H1 (cell line): ENCODE data around the gene TOM1. TPM values are rescaled to one million over a fixed set of nuclear protein-coding genes. Genes with fewer than 3 reads are reported as not detected.
A peak's percentile ranks its signal among the peaks of the same experiment; 100 is the strongest.

Experiments
- CTCF ChIA-PET: fragments of 300-600 bp; sonication (Branson Sonifier 250); formaldehyde crosslinking; loops from one replicate; lab custom pipeline; 2021; ENCODE audit not compliant: partially characterized antibody; lab: Charles Lee
- POLR2A ChIA-PET: fragments of 300-600 bp; sonication (Branson Sonifier 250); formaldehyde crosslinking; loops from one replicate; lab custom pipeline; 2021; ENCODE audit warnings: inconsistent platforms; ENCODE audit not compliant: partially characterized antibody; lab: Charles Lee
- DNase-seq, 2 experiments: peaks; one replicate each; pipeline versions ENCODE4 v3.0.0 to v3.0.0-alpha.2; 2010 to 2022; ENCODE audit warnings: low spot score in 2 of 2, low read depth in 1 of 2, mixed read lengths in 1 of 2
- FAIRE-seq: peaks from 2 replicates; lab custom pipeline; 2011; peaks lifted over from hg19 to GRCh38; lab: Jason Lieb, UNC
- H2AFZ ChIP-seq: 2 replicates; pipeline ENCODE4 v1.8.1; 2012; ENCODE audit warnings: low read length, inconsistent platforms
- H2AK5ac ChIP-seq: 2 replicates; pipeline ENCODE4 v1.6.1; 2013; ENCODE audit warnings: low read depth, low read length
- H2BK120ac ChIP-seq: replicated peaks from 2 replicates; pipeline ENCODE3; 2013; ENCODE audit warnings: low read depth, low read length, inconsistent platforms
- H2BK12ac ChIP-seq: 2 replicates; pipeline ENCODE4 v1.6.1; 2013; ENCODE audit warnings: low read depth, low read length
- H2BK15ac ChIP-seq: 2 replicates; pipeline ENCODE4 v1.6.1; 2013; ENCODE audit warnings: low read length
- H2BK20ac ChIP-seq: 2 replicates; pipeline ENCODE4 v1.6.1; 2013; ENCODE audit warnings: low read length
- H2BK5ac ChIP-seq: 2 replicates; pipeline ENCODE4 v1.6.1; 2013; ENCODE audit warnings: low read depth, low read length
- H3K14ac ChIP-seq: 2 replicates; pipeline ENCODE4 v1.6.1; 2013; ENCODE audit warnings: inconsistent platforms; ENCODE audit not compliant: insufficient read length
- H3K18ac ChIP-seq: 2 replicates; pipeline ENCODE4 v1.6.1; 2013; ENCODE audit warnings: low read length; ENCODE audit errors: extremely low read depth
- H3K23ac ChIP-seq: 2 replicates; pipeline ENCODE4 v1.6.1; 2013; ENCODE audit warnings: inconsistent platforms; ENCODE audit not compliant: insufficient read length
- H3K23me2 ChIP-seq: 2 replicates; pipeline ENCODE4 v1.6.1; 2013; ENCODE audit warnings: low read depth, low read length
- H3K27ac ChIP-seq: 2 replicates; pipeline ENCODE4 v1.6.1; 2011; ENCODE audit warnings: low read depth, low read length, inconsistent platforms
- H3K27me3 ChIP-seq, 4 experiments: replicated peaks in 1 of 4; 1 replicate in 1 of 4; 2 replicates in 3 of 4; pipeline versions ENCODE4 v1.6.1 to v1.8.1; 2011 to 2013; ENCODE audit warnings: low read length in 3 of 4, mild to moderate bottlenecking in 3 of 4, inconsistent platforms in 2 of 4, mixed read lengths in 2 of 4, moderate library complexity in 1 of 4; ENCODE audit not compliant: control insufficient read depth in 3 of 4, insufficient read depth in 3 of 4; ENCODE audit errors: extremely low read depth in 1 of 4
- H3K36me3 ChIP-seq, 4 experiments: 2 replicates each; pipeline versions ENCODE4 v1.6.1 to v1.8.1; 2011 to 2013; ENCODE audit warnings: mild to moderate bottlenecking in 4 of 4, low read length in 3 of 4, moderate library complexity in 2 of 4, control low read depth in 1 of 4, inconsistent platforms in 1 of 4; ENCODE audit not compliant: insufficient read depth in 4 of 4, control insufficient read depth in 2 of 4
- H3K4ac ChIP-seq: replicated peaks from 2 replicates; pipeline ENCODE3; 2013; ENCODE audit warnings: low read length, low read depth, mixed read lengths, inconsistent platforms; ENCODE audit not compliant: insufficient read length
- H3K4me1 ChIP-seq, 4 experiments: replicated peaks in 1 of 4; 1 replicate in 1 of 4; 2 replicates in 3 of 4; pipeline versions ENCODE4 v1.6.1 to v1.8.1; 2011 to 2013; ENCODE audit warnings: low read length in 3 of 4, inconsistent platforms in 2 of 4, mixed read lengths in 1 of 4; ENCODE audit not compliant: insufficient read depth in 4 of 4, control insufficient read depth in 3 of 4
- H3K4me2 ChIP-seq, 2 experiments: 2 replicates each; pipeline versions ENCODE4 v1.6.1 to v1.8.1; 2011 to 2013; ENCODE audit warnings: low read depth in 2 of 2, low read length in 2 of 2, control low read depth in 1 of 2, inconsistent platforms in 1 of 2, mild to moderate bottlenecking in 1 of 2; ENCODE audit not compliant: insufficient read depth in 1 of 2
- H3K4me3 ChIP-seq, 4 experiments: fragments of 200-600, 300-600 bp in 1 of 4; sonication (generic), shearing (Covaris generic), sonication (Bioruptor Twin) in 1 of 4; 2 replicates each; pipeline versions ENCODE4 v1.5.1 to v1.8.1; 2011 to 2016; ENCODE audit warnings: low read length in 4 of 4, low read depth in 3 of 4, control low read depth in 2 of 4, inconsistent platforms in 2 of 4, mild to moderate bottlenecking in 2 of 4, mixed read lengths in 1 of 4, moderate library complexity in 1 of 4; ENCODE audit not compliant: insufficient read depth in 2 of 4; ENCODE audit errors: extremely low read depth in 1 of 4
- H3K56ac ChIP-seq: replicated peaks from 2 replicates; pipeline ENCODE3; 2013; ENCODE audit warnings: low read depth, mild to moderate bottlenecking, mixed read lengths, low read length, inconsistent platforms; ENCODE audit not compliant: insufficient read length
- H3K79me1 ChIP-seq: 2 replicates; pipeline ENCODE4 v1.6.1; 2013; ENCODE audit warnings: low read depth, low read length, control low read depth
- H3K79me2 ChIP-seq, 2 experiments: 2 replicates each; pipeline versions ENCODE4 v1.6.1 to v1.8.1; 2012 to 2013; ENCODE audit warnings: low read length in 2 of 2, mild to moderate bottlenecking in 2 of 2, inconsistent platforms in 1 of 2; ENCODE audit not compliant: insufficient read depth in 2 of 2, control insufficient read depth in 1 of 2
- H3K9ac ChIP-seq, 4 experiments: replicated peaks in 1 of 4; 1 replicate in 1 of 4; 2 replicates in 3 of 4; pipeline versions ENCODE4 v1.6.1 to v1.8.1; 2011 to 2013; ENCODE audit warnings: low read depth in 3 of 4, low read length in 3 of 4, control low read depth in 2 of 4, mild to moderate bottlenecking in 2 of 4, moderate library complexity in 2 of 4, inconsistent platforms in 1 of 4; ENCODE audit errors: extremely low read depth in 1 of 4
- H3K9me3 ChIP-seq, 2 experiments: 2 replicates each; pipeline versions ENCODE4 v1.6.1 to v1.8.1; 2012 to 2013; ENCODE audit warnings: mild to moderate bottlenecking in 2 of 2, moderate library complexity in 2 of 2, control low read depth in 1 of 2, inconsistent platforms in 1 of 2, low read depth in 1 of 2, low read length in 1 of 2, mixed read lengths in 1 of 2; ENCODE audit not compliant: insufficient read depth in 2 of 2
- H4K20me1 ChIP-seq, 2 experiments: replicated peaks in 1 of 2; 2 replicates each; pipeline versions ENCODE3 to v1.8.1; 2011 to 2013; ENCODE audit warnings: inconsistent platforms in 2 of 2, low read length in 2 of 2, mild to moderate bottlenecking in 1 of 2; ENCODE audit not compliant: insufficient read depth in 2 of 2, control insufficient read depth in 1 of 2
- H4K5ac ChIP-seq: 2 replicates; pipeline ENCODE4 v1.6.1; 2013; ENCODE audit warnings: low read length, low read depth, mixed read lengths, inconsistent platforms; ENCODE audit not compliant: insufficient read length
- H4K8ac ChIP-seq: 2 replicates; pipeline ENCODE4 v1.8.0; 2013; ENCODE audit warnings: mild to moderate bottlenecking, moderate library complexity, low read length, inconsistent platforms; ENCODE audit not compliant: insufficient read depth; ENCODE audit errors: extremely low read depth
- H4K91ac ChIP-seq: replicated peaks from 2 replicates; pipeline ENCODE3; 2013; ENCODE audit warnings: low read length, mixed read lengths, inconsistent platforms; ENCODE audit not compliant: insufficient read length
- ASH2L ChIP-seq: fragments of 200-600, 300-600 bp; sonication (generic); IDR thresholded peaks from one replicate; pipeline ENCODE4 v1.7.1; 2017; ENCODE audit warnings: low read length
- EGR1 ChIP-seq: IDR thresholded peaks from 2 replicates; pipeline ENCODE4 v1.6.1; 2011; ENCODE audit warnings: low read depth, low read length, borderline replicate concordance
- RAD21 ChIP-seq, 2 experiments: IDR thresholded peaks in 1 of 2; conservative IDR thresholded peaks in 1 of 2; 2 replicates each; pipeline ENCODE4 v1.6.1; 2011; ENCODE audit warnings: low read depth in 2 of 2, low read length in 2 of 2, improper control_type of control experiment in 1 of 2, inconsistent platforms in 1 of 2, mild to moderate bottlenecking in 1 of 2, moderate library complexity in 1 of 2
- SIX5 ChIP-seq: IDR thresholded peaks from 2 replicates; pipeline ENCODE4 v1.6.1; 2011; ENCODE audit warnings: mild to moderate bottlenecking, low read depth, low read length
- TEAD4 ChIP-seq: IDR thresholded peaks from 2 replicates; pipeline ENCODE4 v1.6.1; 2012; ENCODE audit warnings: low read depth, low read length, inconsistent platforms, mixed read lengths
- WGBS, 2 experiments: shearing (Covaris generic) in 1 of 2; methylation state at CpG; one replicate each; pipeline versions ENCODE4 v1.1.6 to v1.1.7; 2013 to 2015; ENCODE audit warnings: low lambda C conversion rate in 2 of 2, mixed read lengths in 2 of 2, inconsistent platforms in 1 of 2, low coverage in 1 of 2, missing lambda C conversion rate in 1 of 2; ENCODE audit not compliant: insufficient replicate concordance in 2 of 2, insufficient coverage in 1 of 2, insufficient read length in 1 of 2; ENCODE audit errors: extremely low coverage in 1 of 2, missing lambda C conversion rate in 1 of 2; 5-methylcytosine and 5-hydroxymethylcytosine counted together
- polyA plus RNA-seq, 7 experiments: library from polyadenylated mRNA; depleted of rRNA in 3 of 7; stranded (reverse) in 5 of 7; unstranded in 2 of 7; fragments of >200 nt in 5 of 7; fragments of 200-250 nt in 2 of 7; gene quantifications; 1 replicate in 5 of 7; 2 replicates in 1 of 7; 4 replicates in 1 of 7; pipeline versions ENCODE4 v1.2.1 to v1.2.3, GENCODE V29; 2011 to 2013; ENCODE audit warnings: missing spikeins in 2 of 7, mixed read lengths in 2 of 7
- total RNA-seq: library from RNA; stranded (reverse); fragmentation: NEBNext Ultra II Directional; extraction: Animal tissue kit (Norgen Biotek cat#: 25700); gene quantifications from 2 replicates; pipeline ENCODE4 v1.2.1, GENCODE V29; 2021
- TF ChIP-seq, protein P1 (sequence below), 3 experiments: IDR thresholded peaks; 1 replicate in 2 of 3; 2 replicates in 1 of 3; pipeline versions ENCODE4 v1.5.1 to v1.6.1; 2011; ENCODE audit warnings: low read length in 3 of 3, mild to moderate bottlenecking in 3 of 3, inconsistent platforms in 2 of 3, low read depth in 1 of 3, moderate library complexity in 1 of 3; ENCODE audit not compliant: insufficient read depth in 1 of 3; ENCODE audit errors: control extremely low read depth in 1 of 3

Gene TOM1
- total and polyA plus RNA-seq, 2 of the 8 experiments (the other 6 are each of a cell fraction or from before 2014, with no cell fraction given), result 25.1 to 39.2 TPM

DNA sequence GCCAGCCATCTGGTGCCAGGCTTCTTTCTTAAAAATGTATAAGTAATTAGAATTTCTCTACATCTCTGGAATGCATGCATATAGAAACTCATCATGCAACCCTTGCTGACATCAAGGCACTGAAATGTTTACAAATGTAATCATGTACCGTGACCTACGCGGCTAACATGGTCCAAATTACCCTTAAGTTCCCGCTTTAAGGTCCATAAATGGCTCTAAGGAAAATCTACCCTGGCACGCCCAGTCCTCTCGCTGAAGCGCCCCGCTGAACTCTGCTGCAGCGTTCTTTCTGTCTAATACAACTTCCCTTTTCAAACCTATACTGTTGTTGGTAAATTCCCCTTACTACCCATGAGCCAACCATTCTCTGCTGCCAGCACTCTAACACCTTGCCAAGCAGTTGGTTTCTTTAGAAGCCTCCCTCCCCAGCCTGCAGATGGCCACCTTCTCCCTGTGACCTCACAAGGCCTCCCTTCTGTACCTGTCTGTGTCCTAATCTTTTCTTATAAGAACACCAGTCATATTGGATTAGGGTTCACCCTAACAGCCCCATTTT is 67.7 kb downstream of the TOM1 start:
- no peak overlapping the region for H2AK5ac ChIP-seq
- no peak overlapping the region for H4K8ac ChIP-seq
- no peak overlapping the region for H3K14ac ChIP-seq
- H3K23me2 ChIP-seq, result peaks cover 2% of the 10 kb centered on the region; the same call in 1 of the 2 replicates
- no peaks in the 10 kb centered on the region for H3K79me2 ChIP-seq
- H2BK12ac ChIP-seq, result no peak overlapping the region
- POLR2A ChIA-PET, result interaction anchor here (0.8 to 57.4 kb wide), 3 partner anchors 9 to 75 kb away, joined by 3 to 1995 read pairs (median 3); partner anchors contain the start of gene MCM5
- no peak overlapping the region for H3K27ac ChIP-seq
- no peaks in the 10 kb centered on the region for H3K27me3 ChIP-seq
- no peaks in the 10 kb centered on the region for H3K9me3 ChIP-seq
- no peak overlapping the region for H4K5ac ChIP-seq
- H3K56ac ChIP-seq, result no peak overlapping the region
- H3K4me1 ChIP-seq, result peaks cover 2 to 12% (median 8%) of the 10 kb centered on the region in 4 experiments
- no peaks in the 10 kb centered on the region for H4K20me1 ChIP-seq
- H4K91ac ChIP-seq, result no peak overlapping the region
- no peak overlapping the region for H2BK15ac ChIP-seq
- CTCF ChIA-PET, result interaction anchor here (0.9 to 1.8 kb wide), 2 partner anchors 13 to 224 kb away, joined by 3 to 6 read pairs; partner anchors contain the start of gene HMOX1
- H3K4me3 ChIP-seq, result no peak overlapping the region
- no peak overlapping the region for H2BK5ac ChIP-seq
- no peaks in the 10 kb centered on the region for H3K36me3 ChIP-seq
- H3K23ac ChIP-seq, result no peak overlapping the region
- 93% methylated on average over 9 of the region's 9 CpGs; no CpG with 5 or more reads in 1 of the 2 experiments for WGBS, 2 experiments
- FAIRE-seq, result no peak
- H3K4me2 ChIP-seq, result no peak overlapping the region
- H3K9ac ChIP-seq, result no peak overlapping the region
- H2AFZ ChIP-seq, result no peak overlapping the region
- H2BK120ac ChIP-seq, result no peak overlapping the region
- DNase-seq, result no peak
- H3K4ac ChIP-seq, result no peak overlapping the region
- no peak overlapping the region for H3K18ac ChIP-seq
- TF ChIP-seq RAD21 (IDR thresholded peaks at IDR 0.05 in 1 of 2, conservative IDR thresholded peaks at IDR 0.05 in 1 of 2; ENCODE audit: low read depth in 2 of 2, low read length in 2 of 2), result peak; percentile 23 to 28; a peak in 3 of 4 replicates
- TF ChIP-seq EGR1, result no peak
- TF ChIP-seq, protein P1, sequence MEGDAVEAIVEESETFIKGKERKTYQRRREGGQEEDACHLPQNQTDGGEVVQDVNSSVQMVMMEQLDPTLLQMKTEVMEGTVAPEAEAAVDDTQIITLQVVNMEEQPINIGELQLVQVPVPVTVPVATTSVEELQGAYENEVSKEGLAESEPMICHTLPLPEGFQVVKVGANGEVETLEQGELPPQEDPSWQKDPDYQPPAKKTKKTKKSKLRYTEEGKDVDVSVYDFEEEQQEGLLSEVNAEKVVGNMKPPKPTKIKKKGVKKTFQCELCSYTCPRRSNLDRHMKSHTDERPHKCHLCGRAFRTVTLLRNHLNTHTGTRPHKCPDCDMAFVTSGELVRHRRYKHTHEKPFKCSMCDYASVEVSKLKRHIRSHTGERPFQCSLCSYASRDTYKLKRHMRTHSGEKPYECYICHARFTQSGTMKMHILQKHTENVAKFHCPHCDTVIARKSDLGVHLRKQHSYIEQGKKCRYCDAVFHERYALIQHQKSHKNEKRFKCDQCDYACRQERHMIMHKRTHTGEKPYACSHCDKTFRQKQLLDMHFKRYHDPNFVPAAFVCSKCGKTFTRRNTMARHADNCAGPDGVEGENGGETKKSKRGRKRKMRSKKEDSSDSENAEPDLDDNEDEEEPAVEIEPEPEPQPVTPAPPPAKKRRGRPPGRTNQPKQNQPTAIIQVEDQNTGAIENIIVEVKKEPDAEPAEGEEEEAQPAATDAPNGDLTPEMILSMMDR (IDR thresholded peaks at IDR 0.05; ENCODE audit: control extremely low read depth in 1 of 3, insufficient read depth in 1 of 3, low read depth in 1 of 3, low read length in 3 of 3), result peak in 1 of 3 experiments; percentile 11; a peak in 1 of 4 replicates
- TF ChIP-seq TEAD4, result no peak
- no peak for TF ChIP-seq SIX5
- no peak for TF ChIP-seq ASH2L
- H2BK20ac ChIP-seq, result peak overlapping the region; percentile 13; the same call in 1 of the 2 replicates
- H3K79me1 ChIP-seq, result no peaks in the 10 kb centered on the region
